ENCODE data around the gene DYNC1H1. TPM values are rescaled to one million over a fixed set of nuclear protein-coding genes. Genes with fewer than 3 reads are reported as not detected.

DYNC1H1 gene
- polyA plus RNA-seq (2013, experiment 1 of 2; ENCODE audit: insufficient read length) = 421 TPM
- 363 TPM for polyA plus RNA-seq (2013, experiment 2 of 2; ENCODE audit: insufficient read length)

DNA sequence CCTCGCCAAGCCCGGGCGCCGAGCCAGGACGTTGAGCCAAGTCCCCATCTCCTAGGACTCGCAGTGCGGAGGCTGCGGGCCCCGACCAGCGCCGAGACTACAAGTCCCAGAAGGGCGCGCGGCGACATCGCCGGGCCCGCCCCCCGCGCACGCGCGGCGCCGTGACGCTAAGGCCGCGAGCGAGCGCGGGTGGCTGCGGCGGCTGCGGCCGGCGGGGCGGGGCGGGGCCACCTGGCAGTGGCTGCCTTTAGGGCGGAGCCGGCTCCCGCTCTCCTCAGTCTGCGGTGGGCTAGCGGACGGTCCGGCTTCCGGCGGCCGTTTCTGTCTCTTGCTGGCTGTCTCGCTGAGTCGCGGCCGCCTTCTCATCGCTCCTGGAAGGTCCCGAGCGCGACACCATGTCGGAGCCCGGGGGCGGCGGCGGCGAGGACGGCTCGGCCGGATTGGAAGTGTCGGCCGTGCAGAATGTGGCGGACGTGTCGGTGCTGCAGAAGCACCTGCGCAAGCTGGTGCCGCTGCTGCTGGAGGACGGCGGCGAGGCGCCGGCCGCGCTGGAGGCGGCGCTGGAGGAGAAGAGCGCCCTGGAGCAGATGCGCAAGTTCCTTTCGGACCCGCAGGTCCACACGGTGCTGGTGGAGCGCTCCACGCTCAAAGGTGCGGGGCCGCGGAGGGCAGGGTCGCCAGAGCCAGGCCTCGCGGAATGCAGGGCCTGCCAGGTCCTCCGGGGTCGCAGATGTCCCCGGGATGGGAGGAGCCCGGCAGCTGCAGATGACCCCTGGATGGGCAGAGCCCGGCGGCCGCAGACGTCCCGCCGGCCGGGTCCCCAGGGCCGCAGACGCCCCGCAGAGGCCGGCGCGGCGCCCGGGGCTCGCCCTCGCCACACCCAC lies at the start of gene DYNC1H1:
TSS of gene DYNC1H1 (plus strand) at position 277 of the 884 bp plus-strand sequence. CDS start at position 396, 119 bp downstream.
- peak; percentile 90 for DNase-seq

DNA sequence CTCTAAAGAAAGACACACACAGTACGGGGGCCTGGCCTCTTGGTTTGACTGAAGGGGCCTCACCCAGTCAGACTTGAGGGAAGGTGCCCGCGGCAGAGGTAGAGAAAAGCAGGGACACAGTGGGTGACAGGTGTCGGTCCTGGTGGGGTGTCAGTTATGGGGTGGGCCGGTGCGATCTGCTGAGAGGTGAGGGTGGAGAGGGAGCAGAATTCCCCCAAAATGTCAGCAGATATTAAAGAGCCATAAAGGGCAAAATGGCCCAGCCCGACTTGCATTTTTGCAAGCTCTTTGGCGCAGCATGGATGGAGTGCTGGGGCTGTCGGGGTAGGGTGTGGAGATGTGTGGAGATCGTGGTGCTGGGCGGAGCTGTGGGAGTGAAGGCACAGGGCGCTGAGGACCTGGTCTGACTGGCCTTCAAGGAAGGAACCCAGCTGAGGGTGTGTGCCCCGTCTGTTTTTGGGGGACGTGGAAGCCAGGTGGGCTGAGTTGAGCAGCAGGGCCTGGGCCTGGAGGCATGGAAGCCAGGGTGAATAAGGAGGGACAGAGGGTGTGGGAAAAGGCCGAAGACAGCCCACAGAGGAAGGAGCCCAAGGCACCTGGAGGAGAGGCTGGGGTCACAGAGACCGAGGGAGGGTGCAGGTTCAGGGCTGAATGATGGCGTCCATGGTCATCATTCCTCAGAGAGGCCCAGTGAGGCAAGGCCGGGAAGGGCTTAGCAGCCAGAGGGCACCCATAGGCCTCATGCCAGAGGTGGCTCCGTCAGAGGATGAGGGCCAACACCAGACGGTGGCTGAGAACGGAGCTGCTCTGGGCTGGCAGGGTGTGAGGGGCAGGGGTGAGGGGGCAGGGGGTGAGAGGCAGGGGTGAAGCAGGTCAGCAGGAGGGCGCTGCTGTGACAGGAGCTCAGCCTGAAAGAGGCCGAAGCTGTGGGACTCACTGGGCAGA lies 48.2 kb upstream of the DYNC1H1 start:
- no peak for DNase-seq

DNA sequence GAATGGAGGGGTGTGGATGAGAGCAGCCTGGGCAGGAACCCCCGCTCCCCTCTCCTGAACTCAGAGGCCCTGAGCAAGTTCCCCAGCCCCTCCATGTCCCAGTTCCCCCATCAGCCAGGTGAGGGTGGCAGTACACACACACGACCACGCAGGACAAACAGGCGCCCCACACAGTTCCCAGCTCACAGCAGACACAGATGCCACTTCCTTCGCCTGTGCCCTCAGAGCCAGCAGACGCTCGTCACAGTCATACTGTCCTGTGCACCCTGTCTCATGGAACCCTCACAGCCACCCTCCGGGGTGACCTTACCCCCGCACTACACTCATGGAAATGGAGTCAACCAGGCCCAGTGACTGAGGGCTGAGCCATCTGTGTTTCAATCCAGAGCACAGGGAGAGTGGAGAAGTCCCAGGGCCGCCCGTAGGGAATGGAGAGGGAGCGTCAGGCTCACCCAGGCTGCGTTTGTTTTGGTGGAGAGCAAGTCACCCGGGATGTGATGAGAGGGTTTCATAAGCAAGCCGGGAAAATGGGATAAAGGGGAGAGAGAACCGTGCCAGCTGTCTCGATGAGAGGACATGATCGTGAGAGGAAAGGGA lies 47.5 kb upstream of the DYNC1H1 start:
- no peak for DNase-seq

DNA sequence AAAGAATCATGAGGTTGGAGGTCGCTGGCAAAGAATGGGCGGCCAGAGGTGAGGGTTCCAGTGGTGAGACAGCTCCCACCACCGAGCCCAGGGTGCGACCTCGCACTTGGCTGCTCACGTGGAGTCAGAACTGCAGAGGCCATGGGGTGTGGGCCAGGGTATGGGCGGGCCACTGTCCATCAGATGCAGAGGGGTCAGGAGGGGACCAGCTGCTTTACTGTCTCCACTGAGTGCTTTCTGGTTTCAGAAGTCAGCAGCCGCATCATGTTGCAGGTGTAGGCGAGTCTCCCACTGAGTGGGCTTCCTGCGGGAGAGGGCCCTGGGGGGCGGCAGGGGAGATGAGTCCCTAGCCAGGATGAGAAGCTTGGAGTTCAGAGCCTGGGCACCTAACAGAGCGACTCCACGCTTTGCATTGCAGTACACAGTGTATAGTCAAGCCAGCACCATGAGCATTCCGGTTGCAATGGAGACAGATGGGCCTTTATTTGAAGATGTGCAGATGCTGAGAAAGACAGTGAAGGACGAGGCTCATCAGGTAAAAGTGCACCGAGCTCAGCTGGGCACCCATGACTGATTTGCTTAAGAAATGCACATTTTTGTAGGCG lies 46.9 kb upstream of the DYNC1H1 start:
- no peak for DNase-seq

DNA sequence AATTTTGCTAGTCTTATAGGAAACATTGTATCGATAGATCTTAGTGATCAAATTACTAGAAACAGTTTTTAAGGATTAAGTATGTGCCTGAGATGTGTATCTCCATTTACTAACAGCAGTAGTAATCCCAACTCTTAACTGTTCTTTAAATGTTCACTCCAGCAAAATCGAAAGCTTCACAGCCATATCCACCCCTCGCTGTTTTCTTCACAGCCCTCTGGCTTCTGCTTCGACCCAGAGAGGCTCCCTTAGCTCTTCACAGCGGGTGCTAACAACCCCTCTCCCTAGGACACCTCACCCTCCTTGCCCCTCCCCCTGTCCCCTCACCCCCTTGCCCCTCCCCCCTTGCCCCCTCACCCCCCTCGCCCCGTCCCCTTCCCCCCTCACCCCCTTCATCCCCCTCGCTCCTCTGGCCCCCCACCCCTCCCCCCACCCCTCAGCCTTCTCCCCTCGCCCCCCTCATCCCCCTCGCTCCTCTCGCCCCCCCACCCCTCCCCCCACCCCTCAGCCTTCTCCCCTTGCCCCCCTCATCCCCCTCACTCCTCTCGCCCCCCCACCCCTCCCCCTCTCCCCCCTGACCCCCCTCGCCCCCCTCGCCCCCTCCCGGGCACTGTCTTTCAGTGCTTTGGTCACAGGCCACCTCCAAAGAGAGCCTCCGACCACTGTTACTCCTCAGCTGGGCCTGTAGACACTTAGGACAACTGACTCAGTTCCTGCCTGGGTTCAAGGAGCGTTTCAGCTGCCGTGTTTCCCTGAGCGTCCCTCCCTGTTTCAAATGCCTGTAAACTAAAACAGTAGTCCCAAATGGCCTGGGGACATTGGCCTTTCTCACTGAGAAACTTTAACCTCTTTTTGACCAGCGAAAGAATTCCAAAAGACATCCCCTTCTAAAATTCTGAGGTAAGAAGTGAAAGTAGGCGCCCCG lies 46.0 kb upstream of the DYNC1H1 start:
- DNase-seq = no peak

DNA sequence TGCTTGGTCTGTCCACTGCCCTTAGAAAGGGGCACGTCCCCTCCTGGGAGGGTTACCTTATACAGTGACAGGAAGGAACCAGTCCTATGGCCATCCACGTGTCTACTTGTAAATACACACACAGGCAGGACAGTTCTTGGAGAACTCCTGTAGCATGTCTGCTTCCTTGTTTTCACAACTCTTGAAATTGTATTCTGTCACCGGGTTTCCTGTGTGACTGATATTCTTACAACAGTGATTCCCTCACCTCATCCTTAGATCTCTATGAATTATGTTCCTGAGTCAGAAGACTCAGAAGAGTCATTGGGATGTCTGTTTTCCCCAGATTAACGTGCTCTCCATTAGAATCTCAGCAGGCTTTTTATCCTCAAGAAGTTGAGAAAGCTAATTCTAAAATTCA lies 44.1 kb upstream of the DYNC1H1 start:
- DNase-seq = no peak

DNA sequence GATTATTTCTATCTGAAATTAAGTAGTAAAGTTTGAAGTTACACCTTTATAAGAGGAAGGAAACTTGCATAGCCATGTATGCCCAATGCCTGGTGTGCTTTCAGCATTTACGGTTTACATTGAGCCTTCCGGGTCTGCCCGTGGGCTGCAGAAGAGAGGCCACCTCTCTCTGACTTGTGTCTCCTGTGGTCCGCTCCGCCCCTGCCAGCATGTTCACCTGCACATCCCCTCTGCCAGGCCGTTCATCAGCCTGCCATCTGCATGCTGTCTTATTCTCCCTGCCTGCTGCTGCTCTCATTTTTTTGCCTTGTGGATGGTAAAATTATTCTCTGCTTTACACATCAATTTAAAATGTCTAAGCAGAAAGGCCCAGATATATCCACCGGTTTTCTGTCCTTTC lies 41.5 kb upstream of the DYNC1H1 start:
- DNase-seq = no peak

DNA sequence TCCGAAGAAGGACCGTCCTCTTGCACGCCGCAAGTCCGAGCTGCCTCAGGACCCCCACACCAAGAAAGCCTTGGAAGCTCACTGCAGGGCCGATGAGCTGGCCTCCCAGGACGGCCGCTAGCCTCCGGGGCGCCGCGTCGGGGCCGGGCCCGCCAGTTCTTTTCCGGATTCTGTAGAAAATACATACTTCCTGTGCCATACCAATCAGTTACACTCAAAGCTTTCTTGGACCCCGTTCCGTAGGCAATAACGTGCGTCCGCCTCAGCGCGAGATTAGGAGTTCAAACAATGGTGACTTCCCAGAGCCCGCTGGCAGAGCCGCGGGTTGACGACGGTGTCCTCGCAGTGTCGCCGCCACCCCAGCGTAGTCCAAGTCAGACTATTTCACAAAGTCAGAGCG lies 39.2 kb upstream of the DYNC1H1 start:
- no peak for DNase-seq

DNA sequence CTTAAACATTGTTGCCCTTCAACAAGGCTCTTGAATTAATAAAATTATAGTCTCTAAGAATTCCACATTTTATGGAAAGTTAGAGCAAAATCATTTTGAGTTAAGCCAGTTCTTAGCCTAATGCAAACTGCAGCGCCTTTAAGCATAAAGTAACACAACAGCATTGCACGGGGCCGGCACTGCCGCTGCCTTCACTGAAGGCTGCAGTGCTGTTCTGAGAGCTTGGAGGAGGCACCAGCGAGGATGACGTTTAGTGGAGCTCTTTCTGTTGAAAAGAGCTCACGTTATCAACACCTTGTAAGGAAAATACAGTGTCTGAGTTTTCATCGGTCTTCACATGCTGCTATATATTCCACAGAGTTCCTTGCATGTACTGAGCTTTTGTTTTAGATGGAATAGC lies 38.3 kb upstream of the DYNC1H1 start:
- DNase-seq = no peak

DNA sequence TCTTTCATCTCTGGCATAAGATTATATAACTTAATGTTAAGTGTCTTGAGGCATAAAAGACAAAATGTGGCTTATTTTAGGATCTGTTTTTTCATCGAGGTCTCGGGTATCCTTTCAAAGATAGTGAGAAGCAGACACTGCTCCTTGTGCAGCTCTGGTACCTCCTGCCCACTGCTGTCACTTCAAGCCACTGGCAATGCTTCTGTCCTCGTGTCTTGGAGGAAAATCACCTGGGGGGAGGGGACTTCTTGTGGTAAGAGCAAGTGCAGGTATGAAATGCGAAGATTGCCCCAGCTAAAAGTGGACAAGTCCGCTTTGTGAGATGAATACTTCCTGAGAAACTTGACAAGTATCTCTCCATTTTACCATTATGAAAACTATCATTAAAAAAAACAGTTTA lies 37.8 kb upstream of the DYNC1H1 start:
- no peak for DNase-seq

DNA sequence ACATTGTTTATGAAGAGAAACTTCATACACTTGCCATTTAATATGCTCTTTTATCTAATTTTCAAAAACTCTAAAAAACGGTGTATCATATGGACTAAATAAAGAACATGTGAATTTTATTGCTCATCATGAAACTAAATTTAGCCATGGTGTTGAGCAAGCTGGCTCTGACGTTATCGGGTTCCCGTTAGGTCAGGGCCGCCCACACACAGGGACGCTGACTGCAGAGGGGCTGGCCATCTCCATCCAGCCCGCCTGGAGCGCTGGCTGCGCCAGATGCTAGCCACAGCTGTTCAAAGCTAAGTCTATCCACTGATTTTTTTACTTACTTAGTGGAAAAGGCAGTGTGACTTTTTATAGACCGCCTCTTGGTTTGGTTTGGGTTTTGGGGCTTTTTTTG lies 36.5 kb upstream of the DYNC1H1 start:
- peak; percentile 87 for DNase-seq

DNA sequence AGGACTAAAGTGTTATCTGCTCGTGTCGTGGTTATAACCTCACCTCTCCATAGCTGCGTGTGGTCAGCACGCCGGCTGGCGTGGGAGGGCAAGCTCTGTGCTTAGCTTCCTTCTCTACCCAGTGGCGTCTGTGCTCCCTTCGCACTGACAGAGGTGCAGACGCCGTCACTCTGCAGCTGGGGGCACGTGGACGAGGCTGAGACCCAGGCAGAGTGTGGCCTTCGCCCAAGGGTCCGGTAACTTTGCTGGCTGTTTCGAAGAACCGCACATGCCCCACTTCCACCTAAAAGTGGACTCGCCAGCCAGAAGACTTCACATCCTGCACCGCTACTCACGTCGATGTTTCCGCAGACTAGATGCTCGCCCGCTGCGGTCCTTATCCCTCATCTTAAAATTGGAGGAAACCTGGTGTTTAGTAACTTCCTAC lies 35.9 kb upstream of the DYNC1H1 start:
- no peak for DNase-seq

DNA sequence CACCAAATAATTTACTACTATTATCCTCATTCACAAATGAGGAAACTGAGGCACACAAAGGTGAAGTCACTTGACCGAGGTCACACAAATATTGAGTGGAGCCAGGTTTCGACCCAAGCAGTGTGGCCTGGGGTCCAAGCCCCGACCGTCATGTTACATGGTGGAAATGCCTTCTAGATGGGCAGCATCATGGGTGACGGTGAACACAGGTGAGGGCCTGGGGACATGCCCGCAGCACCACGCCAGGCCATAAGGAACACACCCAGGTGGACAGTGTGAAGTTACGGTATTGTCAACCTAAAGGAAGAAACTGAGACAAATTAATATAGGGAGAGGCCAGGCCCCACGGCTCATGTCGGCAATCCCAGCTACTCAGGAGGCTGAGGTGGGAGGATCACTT lies 35.3 kb upstream of the DYNC1H1 start:
- no peak for DNase-seq

DNA sequence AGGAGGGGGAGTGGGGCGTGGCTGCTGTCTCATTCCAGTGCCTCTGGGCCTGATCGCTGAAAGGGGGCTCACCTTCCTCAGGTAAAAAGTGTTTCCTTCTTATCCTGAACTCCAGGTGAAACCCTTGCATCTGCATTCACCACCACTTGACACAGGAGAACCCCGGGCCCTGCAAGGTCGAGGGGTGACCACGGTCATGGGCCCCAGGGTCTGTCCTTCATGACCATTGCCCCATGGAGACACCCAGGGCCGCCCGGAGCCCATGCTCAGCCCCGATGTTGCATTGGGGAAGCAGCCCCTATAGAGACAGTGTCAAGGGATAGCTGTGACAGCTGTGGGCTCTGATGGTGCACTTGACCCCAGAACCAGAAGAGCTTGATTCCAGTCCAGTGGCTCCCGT lies 34.4 kb upstream of the DYNC1H1 start:
- DNase-seq = no peak

DNA sequence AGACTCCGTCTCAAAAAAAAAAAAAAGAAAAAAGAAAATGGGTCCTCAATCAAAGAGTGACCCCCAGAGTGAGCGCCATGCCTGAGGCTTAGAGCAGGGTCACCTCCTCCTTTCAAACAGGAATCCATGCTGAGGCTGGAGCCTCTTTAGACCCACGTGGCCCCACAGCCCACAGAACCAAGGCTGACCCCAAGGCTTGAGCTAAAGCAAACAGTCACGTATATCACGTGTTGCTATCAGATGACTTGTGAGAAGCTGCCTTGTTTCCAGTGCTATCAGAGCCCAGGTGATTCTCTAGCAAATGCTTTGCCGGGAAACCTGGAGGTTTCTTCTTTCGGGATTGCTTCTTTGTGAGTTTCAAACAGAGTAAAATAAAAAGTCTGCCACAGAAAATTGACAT lies 31.7 kb upstream of the DYNC1H1 start:
- DNase-seq = no peak

DNA sequence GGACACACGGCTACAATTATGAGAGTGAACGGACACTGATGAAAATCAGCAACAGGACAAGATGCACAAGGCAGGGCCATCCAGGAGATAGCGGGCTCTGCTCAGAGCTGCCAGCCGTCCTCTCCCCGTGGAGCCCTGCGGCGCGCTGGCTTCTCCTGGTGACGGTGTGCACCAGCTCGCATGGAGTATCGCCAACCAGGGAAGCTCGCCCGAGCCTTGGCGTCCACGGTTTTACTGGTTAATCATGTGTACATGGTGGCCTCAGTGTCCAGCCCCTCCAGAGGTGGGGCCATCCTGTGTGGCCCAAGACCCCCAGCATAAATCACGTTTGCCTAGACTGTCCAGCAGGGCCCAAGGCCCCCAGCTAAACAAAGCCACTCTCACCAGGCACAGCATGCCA lies 31.2 kb upstream of the DYNC1H1 start:
- no peak for DNase-seq

DNA sequence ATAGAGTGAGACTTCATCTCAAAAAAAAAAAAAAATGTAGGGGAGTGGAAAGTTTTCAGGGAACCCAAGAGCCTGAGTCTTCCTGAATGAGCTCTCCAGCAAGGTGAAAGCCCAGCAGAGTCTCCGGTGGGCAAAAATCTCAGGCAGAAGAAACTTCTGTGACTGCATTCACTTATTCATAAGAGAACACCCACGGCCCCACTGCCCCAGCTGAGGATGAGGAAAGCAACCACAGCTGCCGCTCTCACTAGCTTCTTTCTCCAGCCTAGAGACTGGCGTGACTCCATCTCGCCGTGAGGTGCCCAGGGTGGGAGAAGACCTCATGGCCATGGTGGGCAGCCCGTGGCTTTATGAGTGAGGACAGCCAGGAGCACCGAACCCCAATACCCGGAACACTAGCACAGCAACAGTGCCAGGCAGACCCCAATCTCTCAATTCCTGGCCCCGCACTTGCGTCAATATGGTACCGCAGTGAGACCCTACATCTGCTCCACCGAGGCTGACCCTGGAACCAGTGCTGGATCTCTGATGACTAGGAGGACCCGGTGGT lies 29.7 kb upstream of the DYNC1H1 start:
- no peak for DNase-seq

DNA sequence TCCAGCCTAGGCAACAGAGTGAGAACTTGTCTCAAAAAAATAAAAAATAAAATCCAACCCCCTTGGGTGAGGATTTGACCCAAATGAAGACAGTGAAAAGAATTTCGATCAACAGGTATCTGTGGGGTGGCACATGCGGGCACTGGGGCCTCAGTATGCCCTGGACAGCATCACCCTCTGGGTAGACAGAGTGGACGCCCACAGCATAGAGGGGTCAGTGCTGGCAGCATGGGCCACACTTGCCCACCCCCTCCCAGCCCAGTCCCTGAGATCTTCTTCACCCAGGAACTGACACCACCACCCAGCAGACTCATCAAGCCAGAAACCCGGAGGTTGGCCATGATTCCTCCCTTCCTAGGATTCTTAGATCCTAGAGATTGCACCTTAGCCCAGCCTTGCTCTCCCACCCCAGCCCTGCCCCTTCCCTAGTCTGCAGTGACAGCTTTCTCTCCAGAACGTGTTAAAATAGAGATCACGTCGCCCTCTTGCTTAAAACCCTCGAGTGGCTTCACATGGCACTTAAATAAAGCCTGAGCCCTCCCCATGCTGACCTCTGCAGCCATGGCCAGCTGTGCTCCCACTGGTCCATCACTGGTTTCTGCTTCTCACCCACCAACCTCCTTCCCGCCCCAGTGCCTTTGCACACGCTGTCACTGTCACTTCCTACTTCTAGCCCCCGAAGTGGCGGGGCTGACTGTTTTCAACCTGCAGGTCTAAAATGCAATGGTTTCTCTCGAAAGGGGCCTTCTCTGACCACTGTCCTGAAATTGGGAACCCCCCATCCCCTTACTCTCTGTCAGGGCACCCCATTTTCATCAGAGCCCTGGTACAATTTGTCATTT lies 26.2 kb upstream of the DYNC1H1 start:
- DNase-seq = no peak

DNA sequence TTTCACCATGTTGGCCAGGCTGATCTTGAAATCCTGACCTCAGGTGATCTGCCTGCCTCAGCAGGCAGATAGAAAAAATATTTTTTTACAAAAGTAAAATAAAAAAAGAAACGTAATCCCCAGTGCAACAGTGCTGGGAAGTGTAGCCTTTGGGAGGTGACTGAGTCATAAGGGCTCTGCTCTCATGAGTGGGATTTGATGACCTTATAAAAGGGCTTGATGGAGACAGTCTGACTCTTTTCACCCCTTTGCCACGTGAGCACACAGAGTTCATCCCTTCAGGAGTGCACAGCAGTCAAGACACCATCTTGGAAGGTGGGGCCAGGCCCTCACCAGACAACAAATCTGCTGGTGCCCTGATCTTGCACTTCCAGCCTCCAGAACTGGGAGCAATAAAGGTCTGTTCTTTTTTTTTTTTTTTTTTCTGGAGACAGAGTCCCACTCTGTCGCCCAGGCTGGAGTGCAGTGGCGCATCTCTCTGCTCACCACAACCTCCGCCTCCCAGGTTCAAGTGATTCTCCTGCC lies 24.7 kb upstream of the DYNC1H1 start:
- DNase-seq = no peak

DNA sequence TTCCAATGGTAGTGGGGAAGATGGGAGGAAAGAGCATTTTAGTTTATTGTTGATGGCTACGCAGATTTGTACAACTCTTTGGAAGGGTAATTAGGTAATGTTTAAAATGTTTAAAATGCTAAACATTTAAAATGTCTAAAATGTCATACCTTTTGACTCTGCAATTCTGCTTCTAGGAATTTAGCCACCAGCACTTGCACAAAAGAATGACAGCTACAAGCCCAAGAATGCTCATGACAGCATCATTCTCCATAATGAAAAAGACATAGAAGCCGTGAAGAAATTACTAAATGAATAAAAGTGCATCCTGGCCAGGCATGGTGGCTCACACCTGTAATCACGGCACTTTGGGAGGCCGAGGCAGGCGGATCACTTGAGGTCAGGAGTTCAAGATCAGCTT lies 19.9 kb upstream of the DYNC1H1 start:
- no peak for DNase-seq

Data from fibroblast of skin of back (primary cell).